CD4-positive, CD25-positive, alpha-beta regulatory T cell (primary cell): Measurements from ENCODE around the gene ATP6AP1. TPM values are rescaled to one million over a fixed set of nuclear protein-coding genes. Genes with fewer than 3 reads are reported as not detected.
"Not testable (repeated sequence)": the region's sequence is repeated elsewhere in the genome, so short reads cannot be mapped to it uniquely, and the experiment has no call there.

ENCODE experiments used
- ATAC-seq, 2 donors: fragments of 150-1000 bp; cut with Tn5 transposase; one replicate each; pipeline ENCODE4 v1.10.0; 2021; ENCODE audit warnings: low read depth in 2 of 2, moderate number of reproducible peaks in 2 of 2, moderate library complexity in 1 of 2
- DNase-seq, 3 donors: peaks; one replicate each; pipeline versions ENCODE4 v3.0.0 to v3.0.0-alpha.2; 2012 to 2022; ENCODE audit warnings: mixed read lengths in 1 of 3
- H3K27ac ChIP-seq: one replicate; pipeline ENCODE4 v1.7.0; 2013; ENCODE audit warnings: mild to moderate bottlenecking, low read length; ENCODE audit not compliant: insufficient read depth, poor library complexity, severe bottlenecking
- H3K27me3 ChIP-seq: one replicate; pipeline ENCODE4 v1.7.0; 2013; ENCODE audit warnings: low read length; ENCODE audit not compliant: control insufficient read depth, insufficient read depth
- H3K36me3 ChIP-seq: one replicate; pipeline ENCODE4 v1.7.0; 2013; ENCODE audit warnings: mild to moderate bottlenecking, low read length, moderate library complexity; ENCODE audit not compliant: control insufficient read depth, insufficient read depth
- H3K4me1 ChIP-seq: 2 replicates; pipeline ENCODE4 v1.7.0; 2013; ENCODE audit warnings: mild to moderate bottlenecking, low read length; ENCODE audit not compliant: insufficient read depth, control insufficient read depth, poor library complexity, severe bottlenecking
- H3K4me3 ChIP-seq: one replicate; pipeline ENCODE4 v1.7.0; 2013; ENCODE audit warnings: low read depth, mild to moderate bottlenecking, low read length, moderate library complexity
- H3K9me3 ChIP-seq, 2 experiments: 1 replicate in 1 of 2; 2 replicates in 1 of 2; pipeline ENCODE4 v1.7.0; 2013; ENCODE audit warnings: low read length in 2 of 2, mild to moderate bottlenecking in 1 of 2, moderate library complexity in 1 of 2; ENCODE audit not compliant: control insufficient read depth in 2 of 2
- H3K27ac Mint-ChIP-seq, 3 donors: one replicate each; pipeline ENCODE4 v1.8.0; 2020 to 2022; ENCODE audit warnings: mild to moderate bottlenecking in 3 of 3, mixed read lengths in 3 of 3, moderate library complexity in 2 of 3
- H3K27me3 Mint-ChIP-seq: one replicate; pipeline ENCODE4 v1.8.0; 2022; ENCODE audit warnings: mild to moderate bottlenecking, mixed read lengths
- H3K36me3 Mint-ChIP-seq: one replicate; pipeline ENCODE4 v1.8.0; 2020; ENCODE audit warnings: mixed read lengths
- H3K4me1 Mint-ChIP-seq, 4 donors: one replicate each; pipeline ENCODE4 v1.8.0; 2020 to 2022; ENCODE audit warnings: mixed read lengths in 4 of 4, mild to moderate bottlenecking in 1 of 4
- H3K4me3 Mint-ChIP-seq, 4 donors: one replicate each; pipeline ENCODE4 v1.8.0; 2020 to 2022; ENCODE audit warnings: mild to moderate bottlenecking in 4 of 4, mixed read lengths in 4 of 4, moderate library complexity in 3 of 4
- H3K9me3 Mint-ChIP-seq, 7 donors: one replicate each; pipeline ENCODE4 v1.8.0; 2020 to 2022; ENCODE audit warnings: mixed read lengths in 7 of 7, mild to moderate bottlenecking in 3 of 7, moderate library complexity in 2 of 7
- polyA plus RNA-seq, 4 donors: library from polyadenylated mRNA; unstranded; fragments of 300-500 nt; fragmentation: Illumina TruSeq; gene quantifications; one replicate each; pipeline ENCODE4 v1.2.3, GENCODE V29; 2021
- total RNA-seq: library from RNA; stranded (reverse); gene quantifications from one replicate; pipeline ENCODE4 v1.2.3, GENCODE V29; 2022

ATP6AP1 gene
- total and polyA plus RNA-seq, 5 donors from 2014 or later = 44.9 to 125 (median 106) TPM

GRCh38 chrX:154382483-154383069 is 45.9 kb upstream of the ATP6AP1 start:
- no peak for DNase-seq
- Mint-ChIP-seq H3K27me3 (no peaks in the 10 kb centered on the region), H3K4me1 (peaks cover 0 to 14% (median under 1%) of the 10 kb centered on the region in 4 donors), H3K36me3 (no peaks in the 10 kb centered on the region), H3K9me3 (peaks cover 0 to 2% (median 0%) of the 10 kb centered on the region in 7 donors), H3K4me3 (peak overlapping the region in 2 of 4 donors; percentile 73 to 93), H3K27ac (no peak overlapping the region)
- Histone ChIP-seq H3K4me3 (no peak overlapping the region), H3K36me3 (peaks cover 4% of the 10 kb centered on the region), H3K4me1 (peaks cover 18% of the 10 kb centered on the region), H3K27me3 (no peaks in the 10 kb centered on the region), H3K9me3 (no peaks in the 10 kb centered on the region), H3K27ac (no peak overlapping the region)
- no peak for ATAC-seq

- H3K4me1 ChIP-seq = peaks cover 10% of the 10 kb centered on the region
- H3K27ac ChIP-seq = no peak overlapping the region
- Mint-ChIP-seq H3K27ac (no peak overlapping the region), H3K36me3 (no peaks in the 10 kb centered on the region), H3K4me1 (peaks cover 0 to 12% (median under 1%) of the 10 kb centered on the region in 4 donors), H3K27me3 (no peaks in the 10 kb centered on the region), H3K4me3 (peak overlapping the region in 1 of 4 donors; percentile 93), H3K9me3 (peaks cover 0 to 2% (median 0%) of the 10 kb centered on the region in 7 donors)
- DNase-seq = no peak
- no peak for ATAC-seq
- no peaks in the 10 kb centered on the region for H3K27me3 ChIP-seq
- peaks cover 4% of the 10 kb centered on the region for H3K36me3 ChIP-seq
- no peaks in the 10 kb centered on the region for H3K9me3 ChIP-seq
- no peak overlapping the region for H3K4me3 ChIP-seq
These were observed 44.9 kb upstream of the ATP6AP1 start for GRCh38 chrX:154383359-154384283.

DNA sequence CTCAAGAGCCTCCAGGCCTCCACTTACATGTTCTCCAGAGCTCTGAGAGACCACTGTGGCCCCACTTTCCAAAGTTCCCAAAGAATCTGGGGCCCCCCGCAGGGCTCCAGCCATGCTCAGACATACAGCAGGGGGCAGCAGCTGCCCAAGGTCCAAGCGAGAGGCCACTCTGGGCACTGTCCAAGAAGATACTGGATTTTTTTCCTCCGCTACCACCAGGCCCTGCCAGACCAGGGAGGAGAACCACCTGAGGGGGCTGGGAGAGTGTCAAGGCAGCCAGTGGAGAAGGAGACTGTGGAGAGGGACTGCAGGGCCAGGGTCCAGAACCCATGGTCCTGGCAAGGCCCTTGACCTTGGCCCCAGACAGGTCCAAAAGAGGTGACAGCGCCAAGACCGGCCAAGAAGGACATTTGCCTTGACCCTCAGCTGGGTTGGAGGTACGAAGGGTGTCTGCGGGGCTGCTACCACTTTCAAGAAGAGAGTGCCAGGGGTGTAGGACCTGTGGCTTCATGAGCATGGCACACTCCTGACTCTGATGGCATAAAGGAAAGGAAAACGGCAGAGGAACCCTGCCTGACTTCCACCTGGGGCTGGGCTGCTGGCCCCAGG is 44.1 kb upstream of the ATP6AP1 start:
- Mint-ChIP-seq H3K9me3 (peaks cover 0 to 2% (median 0%) of the 10 kb centered on the region in 7 donors), H3K27ac (peak overlapping the region in 1 of 3 donors; percentile 55), H3K27me3 (no peaks in the 10 kb centered on the region), H3K4me1 (peaks cover 0 to 12% (median under 1%) of the 10 kb centered on the region in 4 donors), H3K4me3 (no peak overlapping the region), H3K36me3 (no peaks in the 10 kb centered on the region)
- no peaks in the 10 kb centered on the region for H3K9me3 ChIP-seq
- H3K36me3 ChIP-seq = peaks cover 4% of the 10 kb centered on the region
- ATAC-seq (no peak), DNase-seq (no peak)
- H3K4me3 ChIP-seq = no peak overlapping the region
- H3K27ac ChIP-seq = no peak overlapping the region
- no peaks in the 10 kb centered on the region for H3K27me3 ChIP-seq
- H3K4me1 ChIP-seq = peaks cover 10% of the 10 kb centered on the region

- not testable (repeated sequence) for H3K27ac ChIP-seq, H3K4me3 Mint-ChIP-seq, H3K27me3 Mint-ChIP-seq, H3K4me1 Mint-ChIP-seq, H3K36me3 ChIP-seq, H3K4me3 ChIP-seq, H3K9me3 ChIP-seq, H3K9me3 Mint-ChIP-seq, H3K27me3 ChIP-seq, H3K27ac Mint-ChIP-seq, DNase-seq, H3K4me1 ChIP-seq, H3K36me3 Mint-ChIP-seq
- peak; percentile 29 to 33 for ATAC-seq
These were observed 40.4 kb upstream of the ATP6AP1 start for GRCh38 chrX:154388094-154388493.

DNA sequence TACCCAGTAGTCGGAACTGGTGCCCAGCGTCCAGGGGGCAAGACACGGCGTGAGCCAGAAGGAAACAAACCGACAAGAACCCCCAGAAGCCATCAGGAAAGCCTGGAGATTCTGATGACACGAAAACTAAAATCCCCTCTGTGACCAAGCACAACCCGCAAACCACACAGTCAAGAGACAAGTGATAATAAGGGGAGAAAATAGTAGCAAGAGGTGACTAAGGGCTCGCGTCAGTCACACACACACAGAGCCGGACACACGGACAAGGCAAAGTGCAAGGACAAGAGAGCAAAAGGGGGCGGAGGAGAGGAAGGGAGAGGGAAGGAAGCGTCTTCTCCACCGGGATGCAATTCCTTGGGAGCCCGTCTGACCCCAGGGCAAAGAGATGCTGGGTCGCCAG is 39.8 kb upstream of the ATP6AP1 start:
- not testable (repeated sequence) for H3K27ac Mint-ChIP-seq, H3K4me1 Mint-ChIP-seq, H3K27ac ChIP-seq, H3K9me3 Mint-ChIP-seq, H3K27me3 ChIP-seq, H3K4me1 ChIP-seq, H3K9me3 ChIP-seq, H3K4me3 ChIP-seq, H3K4me3 Mint-ChIP-seq, H3K36me3 Mint-ChIP-seq, H3K27me3 Mint-ChIP-seq, H3K36me3 ChIP-seq, DNase-seq, ATAC-seq

GRCh38 chrX:154389812-154390747 is 38.4 kb upstream of the ATP6AP1 start:
- not testable (repeated sequence) for H3K27ac ChIP-seq

GRCh38 chrX:154396363-154396762 is 32.1 kb upstream of the ATP6AP1 start:
- not testable (repeated sequence) for DNase-seq, H3K27me3 ChIP-seq, H3K4me3 ChIP-seq, ATAC-seq, H3K36me3 ChIP-seq, H3K27ac Mint-ChIP-seq, H3K9me3 Mint-ChIP-seq, H3K9me3 ChIP-seq, H3K27ac ChIP-seq
- H3K4me3 Mint-ChIP-seq = peak overlapping the region in 2 of 4 donors; percentile 35 to 68
- peaks cover 4 to 30% (median 8%) of the 10 kb centered on the region in 4 donors for H3K4me1 Mint-ChIP-seq
- peaks cover 19% of the 10 kb centered on the region for H3K4me1 ChIP-seq
- peaks cover 11% of the 10 kb centered on the region for H3K27me3 Mint-ChIP-seq
- peaks cover 14% of the 10 kb centered on the region for H3K36me3 Mint-ChIP-seq

More at GRCh38 chrX:154389812-154390747, 38.4 kb upstream of the ATP6AP1 start:
- not testable (repeated sequence) for H3K4me3 Mint-ChIP-seq, H3K9me3 Mint-ChIP-seq, H3K4me1 Mint-ChIP-seq, H3K36me3 ChIP-seq, H3K4me1 ChIP-seq, H3K36me3 Mint-ChIP-seq, H3K9me3 ChIP-seq, H3K4me3 ChIP-seq, H3K27me3 ChIP-seq, H3K27me3 Mint-ChIP-seq, H3K27ac Mint-ChIP-seq
- ATAC-seq (peak; percentile 78 to 80), DNase-seq (peak in 1 of 3 donors; percentile 65)
